Activated CD4-positive, alpha-beta T cell treated with anti-CD3 and anti-CD28 coated beads, Interleukin-2, amount 50 U/mL, for 48 hours (primary cell): ENCODE results near the gene PHACTR1.

Experiments
- DNase-seq, 2 experiments: peaks; one replicate each; pipeline ENCODE4 v3.0.0-alpha.2; 2020

Gene PHACTR1

GRCh38 chr6:12851123-12851695, 134.6 kb downstream of the PHACTR1 start:
- DNase-seq, result no peak

GRCh38 chr6:12861603-12862002, 145.0 kb downstream of the PHACTR1 start:
- no peak for DNase-seq

- no peak for DNase-seq
Measured at GRCh38 chr6:12865117-12865516, 148.6 kb downstream of the PHACTR1 start.

GRCh38 chr6:12865671-12866181, 149.2 kb downstream of the PHACTR1 start:
- no peak for DNase-seq

- DNase-seq, result no peak
Measured at GRCh38 chr6:12866422-12867029, 150.0 kb downstream of the PHACTR1 start.

- no peak for DNase-seq
Measured at GRCh38 chr6:12869816-12870432, 153.4 kb downstream of the PHACTR1 start.

- no peak for DNase-seq
Measured at GRCh38 chr6:12873691-12874090, 157.1 kb downstream of the PHACTR1 start.

GRCh38 chr6:12875051-12875450, 158.5 kb downstream of the PHACTR1 start:
- DNase-seq, result no peak

GRCh38 chr6:12878741-12879140, 162.2 kb downstream of the PHACTR1 start:
- no peak for DNase-seq

- no peak for DNase-seq
Measured at GRCh38 chr6:12882761-12883290, 166.3 kb downstream of the PHACTR1 start.

GRCh38 chr6:12884983-12885382, 168.4 kb downstream of the PHACTR1 start:
- DNase-seq, result no peak

GRCh38 chr6:12886961-12887775, 170.6 kb downstream of the PHACTR1 start:
- no peak for DNase-seq

GRCh38 chr6:12890171-12890790, 173.7 kb downstream of the PHACTR1 start:
- peak; percentile 39 to 40 for DNase-seq

GRCh38 chr6:12891595-12891994, 175.0 kb downstream of the PHACTR1 start:
- DNase-seq, result no peak

- no peak for DNase-seq
Measured at GRCh38 chr6:12892151-12892550, 175.6 kb downstream of the PHACTR1 start.

- DNase-seq, result no peak
Measured at GRCh38 chr6:12893036-12893435, 176.5 kb downstream of the PHACTR1 start.

GRCh38 chr6:12895721-12896120, 179.2 kb downstream of the PHACTR1 start:
- DNase-seq, result no peak

- no peak for DNase-seq
Measured at GRCh38 chr6:12896208-12896733, 179.7 kb downstream of the PHACTR1 start.

GRCh38 chr6:12898603-12899002, 182.0 kb downstream of the PHACTR1 start:
- DNase-seq, result no peak

GRCh38 chr6:12899046-12899833, 182.7 kb downstream of the PHACTR1 start:
- DNase-seq, result no peak

GRCh38 chr6:12903246-12903645, 186.7 kb downstream of the PHACTR1 start:
- DNase-seq, result no peak

- no peak for DNase-seq
Measured at GRCh38 chr6:12909833-12910232, 193.3 kb downstream of the PHACTR1 start.
